HG03565 (cell line): Measurements from ENCODE around the gene PSMA6.
"Not testable (repeated sequence)": the region's sequence is repeated elsewhere in the genome, so short reads cannot be mapped to it uniquely, and the experiment has no call there.

Experiments
- ATAC-seq: cut with Tn5 transposase; IDR thresholded peaks from one replicate; pipeline ENCODE4 v1.9.1; 2021; ENCODE audit warnings: mild to moderate bottlenecking, moderate library complexity; ENCODE audit not compliant: unreplicated experiment

PSMA6 gene

DNA sequence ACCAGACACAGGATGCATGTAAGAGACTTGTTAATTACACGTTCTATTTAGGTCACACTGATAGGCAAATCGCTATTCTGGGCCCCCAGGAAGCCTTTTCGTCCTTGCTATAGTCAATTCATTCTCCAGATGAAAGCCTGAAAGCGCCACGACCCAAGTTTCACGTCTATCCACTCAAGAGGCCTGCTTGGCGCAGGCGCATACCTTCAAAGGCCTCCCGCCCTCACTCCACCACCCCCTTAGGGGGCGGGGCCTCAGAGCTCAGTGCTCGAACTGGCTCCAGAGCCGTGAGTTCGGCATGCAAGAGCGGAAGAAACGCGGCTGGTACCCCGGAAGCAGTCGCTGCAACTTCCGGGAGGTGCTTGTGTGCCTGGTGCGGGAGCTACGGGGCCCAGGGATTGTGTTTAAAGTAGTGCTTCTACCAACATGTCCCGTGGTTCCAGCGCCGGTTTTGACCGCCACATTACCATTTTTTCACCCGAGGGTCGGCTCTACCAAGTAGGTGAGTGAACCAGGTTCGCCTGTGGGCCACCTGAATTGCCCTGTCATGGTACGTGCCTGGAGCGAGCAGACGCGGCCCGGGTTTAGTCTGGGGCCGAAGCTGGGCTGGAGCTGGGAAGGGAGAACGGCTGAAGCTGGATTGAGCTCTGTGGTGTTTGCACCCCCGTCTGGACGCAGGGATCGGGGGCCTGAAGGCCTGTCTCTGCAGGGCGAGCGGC, at the start of gene PSMA6:
PSMA6 (plus strand) TSS at position 332 of the 719 bp plus-strand sequence; CDS start at position 427, 95 bp downstream.
- ATAC-seq = peak; percentile 83

DNA sequence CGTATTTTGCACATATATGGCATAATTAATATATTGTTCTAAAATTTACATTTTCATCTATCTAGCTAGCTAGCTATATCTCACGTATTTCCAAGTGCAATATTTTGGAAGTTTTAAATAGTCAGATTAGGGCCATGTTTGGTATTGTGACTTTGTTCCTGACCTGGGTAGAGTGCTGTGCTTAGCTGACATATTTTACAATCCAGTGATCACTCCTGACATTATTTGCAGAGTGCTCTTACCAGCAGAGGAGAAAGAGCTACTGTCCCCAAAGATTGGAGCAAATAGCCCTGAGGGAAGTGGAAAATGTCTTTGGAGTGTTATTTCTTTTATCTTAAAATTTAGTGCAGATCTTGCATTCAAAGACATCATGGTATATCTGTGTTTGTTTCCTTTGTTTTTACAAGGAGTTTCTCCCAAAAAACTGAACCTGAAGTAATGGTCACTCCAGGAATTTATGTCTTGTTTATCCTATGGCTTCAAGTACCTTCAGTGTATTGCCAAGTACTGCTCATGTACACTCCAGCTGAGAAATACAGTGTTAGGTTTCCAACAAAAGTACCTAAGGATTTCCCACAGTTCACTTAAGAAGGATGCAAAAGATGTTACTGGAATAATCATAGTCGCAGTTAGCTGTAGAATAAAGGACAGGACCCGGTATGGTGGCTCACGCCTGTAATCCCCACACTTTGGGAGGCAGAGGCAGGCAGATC, 49.4 kb upstream of the PSMA6 start:
- ATAC-seq = no peak

DNA sequence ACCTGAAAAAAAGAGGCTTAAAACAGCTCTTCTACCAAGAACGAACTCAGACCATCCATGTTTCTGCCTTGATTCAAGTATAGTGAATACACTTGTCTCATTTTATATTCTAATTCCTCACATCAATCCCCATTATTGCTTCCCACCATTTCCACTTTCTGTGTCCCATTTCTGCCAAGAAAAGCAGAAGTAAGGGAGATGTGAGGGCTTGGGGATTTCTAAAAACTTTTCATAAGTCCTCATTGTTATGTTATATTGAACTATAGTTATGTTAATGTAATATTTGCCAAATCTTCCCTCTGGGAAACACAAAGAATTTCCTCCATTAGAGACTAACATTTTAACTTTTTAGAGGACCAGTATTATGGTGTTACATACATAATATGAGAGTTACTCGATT, 48.2 kb upstream of the PSMA6 start:
- no peak for ATAC-seq

DNA sequence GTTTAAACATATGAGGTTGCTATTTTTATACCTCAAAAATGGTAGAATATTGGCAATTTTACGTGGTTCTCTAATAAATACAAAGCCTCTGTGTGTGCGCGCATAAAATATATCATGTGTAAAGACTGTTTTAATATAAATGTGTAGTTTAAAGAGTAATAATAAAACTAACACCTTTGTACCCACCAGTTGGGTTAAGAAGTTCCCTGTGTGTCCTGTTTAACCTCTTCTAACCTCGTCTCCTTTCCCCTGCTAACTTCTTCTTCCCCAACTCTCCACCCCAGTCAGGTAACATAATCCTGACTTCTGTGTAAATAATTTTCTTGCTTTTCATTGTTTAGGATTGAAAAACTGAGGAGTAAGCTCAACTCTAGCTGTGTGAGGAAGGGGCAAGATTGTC, 47.6 kb upstream of the PSMA6 start:
- no peak for ATAC-seq

- no peak for ATAC-seq
These were observed 47.1 kb upstream of the PSMA6 start for GRCh38 chr14:35245051-35245450.

DNA sequence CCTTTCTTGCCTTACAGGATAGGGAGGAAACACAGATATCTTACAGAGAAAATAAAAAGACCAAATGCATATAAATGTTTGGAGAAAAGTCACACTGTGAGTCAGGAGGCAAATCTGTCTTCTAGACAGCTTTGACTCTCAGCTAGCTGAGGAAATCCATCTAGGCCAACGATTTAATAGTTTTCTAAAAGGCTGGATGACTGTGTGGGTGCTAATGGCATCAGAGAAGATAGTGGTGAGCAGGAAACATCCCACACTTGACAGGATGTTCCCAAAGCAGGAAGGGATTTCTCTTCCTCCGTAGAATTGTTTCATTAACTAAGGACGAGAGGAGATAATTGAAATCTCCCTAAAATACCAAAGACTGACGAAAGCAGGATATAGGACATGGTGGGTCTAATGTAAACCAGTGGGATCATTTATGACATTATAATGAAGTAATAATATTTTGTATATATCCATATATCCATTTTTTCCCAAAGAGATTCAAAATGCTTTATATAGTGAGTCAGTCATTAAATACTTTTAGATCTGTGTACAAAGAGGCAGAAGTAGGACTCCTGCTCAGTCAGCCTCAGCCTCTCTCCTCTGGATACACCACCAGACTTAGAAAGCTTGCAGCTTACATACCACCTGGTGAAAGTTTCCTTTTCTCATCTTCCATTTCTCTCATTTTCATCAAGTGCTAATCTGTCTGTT, 44.3 kb upstream of the PSMA6 start:
- ATAC-seq = no peak

GRCh38 chr14:35248476-35248788, 43.8 kb upstream of the PSMA6 start:
- no peak for ATAC-seq

DNA sequence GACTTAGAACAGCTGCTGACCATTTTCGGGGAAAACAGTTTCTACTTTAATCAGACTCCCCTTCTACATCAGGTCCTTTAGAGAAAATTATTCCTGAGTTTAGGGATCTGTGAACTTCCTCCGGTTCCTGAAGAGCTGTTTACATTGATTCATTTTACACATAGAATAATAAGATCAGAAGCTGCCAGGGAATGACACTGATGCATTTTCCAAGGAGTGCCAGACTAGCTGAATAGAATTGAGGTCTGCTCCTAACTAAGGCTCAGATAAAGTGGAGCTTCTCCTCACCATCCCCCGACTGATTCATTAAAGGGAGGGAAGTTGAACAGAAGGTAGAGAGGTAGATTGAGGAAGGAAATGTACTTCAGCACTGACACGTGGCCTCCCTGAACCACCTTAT, 41.9 kb upstream of the PSMA6 start:
- ATAC-seq = no peak

DNA sequence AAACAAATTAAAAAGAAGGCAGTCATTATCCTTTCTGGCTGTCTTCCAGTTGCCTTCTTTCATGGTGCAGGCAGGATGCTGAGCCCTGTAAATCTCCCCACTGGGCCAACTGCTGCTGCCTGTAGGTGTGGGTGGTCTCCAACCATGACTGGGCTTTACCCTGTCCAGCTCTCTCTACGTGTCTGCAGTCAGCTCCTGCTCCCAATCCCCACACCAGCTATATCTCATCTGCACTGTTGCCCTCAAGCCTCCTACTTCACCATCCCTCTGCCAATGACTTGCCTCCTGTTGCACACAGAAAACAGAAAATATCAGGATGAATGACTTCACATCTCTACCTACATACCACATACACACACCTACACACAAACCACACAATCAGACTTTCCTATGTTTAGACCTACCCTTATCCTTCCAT, 39.7 kb upstream of the PSMA6 start:
- no peak for ATAC-seq

GRCh38 chr14:35253056-35253455, 39.1 kb upstream of the PSMA6 start:
- not testable (repeated sequence) for ATAC-seq

DNA sequence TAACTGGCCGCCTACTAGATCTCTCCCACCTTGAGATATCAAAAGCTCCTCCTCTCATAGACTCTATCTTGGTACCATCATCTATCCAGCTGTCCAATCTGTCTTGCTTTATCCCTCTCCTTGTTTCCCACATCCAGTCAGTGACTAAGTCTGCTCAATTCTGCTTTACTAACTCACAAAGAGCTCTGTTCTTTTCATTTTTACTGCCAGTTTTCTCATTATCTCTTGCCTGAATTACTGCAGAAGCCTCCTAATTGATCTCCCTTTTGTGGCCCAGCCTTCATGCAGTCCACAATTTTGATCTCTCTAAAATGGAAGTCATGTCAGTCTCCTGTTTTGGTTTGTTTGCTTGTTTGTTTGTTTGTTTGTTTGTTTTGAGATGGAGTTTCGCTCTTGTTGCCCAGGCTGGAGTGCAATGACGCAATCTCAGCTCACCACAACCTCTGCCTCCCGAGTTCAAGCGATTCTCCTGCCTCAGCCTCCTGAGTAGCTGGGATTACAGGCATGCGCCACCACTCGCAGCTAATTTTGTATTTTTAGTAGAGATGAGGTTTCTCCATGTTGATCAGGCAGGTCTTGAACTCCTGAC, 38.1 kb upstream of the PSMA6 start:
- not testable (repeated sequence) for ATAC-seq

DNA sequence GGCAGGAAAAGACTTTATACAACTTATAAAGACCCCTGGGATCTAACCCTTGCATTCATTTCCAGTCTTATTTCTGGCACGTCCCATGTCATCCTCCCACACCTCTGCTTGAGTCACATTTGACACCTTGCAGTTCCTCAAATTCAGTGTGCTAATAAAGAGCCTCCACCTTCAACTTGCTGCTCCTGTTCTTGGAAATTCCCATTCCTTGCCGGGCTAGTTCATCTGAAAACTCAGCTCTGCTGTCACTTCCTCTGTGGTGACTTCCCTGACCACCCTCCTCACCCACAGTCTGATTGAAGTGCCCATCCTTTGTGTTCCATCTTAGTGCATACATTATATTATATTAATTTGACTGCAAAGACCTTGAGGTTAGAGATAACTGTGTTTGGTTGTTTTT, 37.4 kb upstream of the PSMA6 start:
- no peak for ATAC-seq

GRCh38 chr14:35255711-35256110, 36.5 kb upstream of the PSMA6 start:
- no peak for ATAC-seq

DNA sequence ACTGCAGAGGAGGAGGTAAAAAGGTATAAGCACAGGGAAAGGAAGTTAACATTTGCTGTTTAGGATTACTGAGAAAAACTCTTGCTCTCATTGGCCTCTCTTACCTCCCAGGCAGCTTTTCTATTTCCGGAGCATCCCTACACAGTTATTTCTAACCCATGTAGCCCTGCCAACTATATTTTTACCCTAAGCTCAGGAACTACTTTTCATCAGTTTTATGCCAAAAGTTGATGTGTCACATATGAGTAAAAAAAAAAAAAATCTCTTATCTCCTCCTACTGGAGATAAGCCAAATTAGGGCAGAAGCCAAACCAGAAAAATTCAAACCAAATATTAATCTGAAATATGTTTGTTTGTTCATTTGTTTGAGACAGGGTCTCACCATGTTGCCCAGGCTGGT, 34.4 kb upstream of the PSMA6 start:
- ATAC-seq = no peak

GRCh38 chr14:35258420-35258819, 33.8 kb upstream of the PSMA6 start:
- ATAC-seq = no peak

- ATAC-seq = no peak
These were observed 30.4 kb upstream of the PSMA6 start for GRCh38 chr14:35261774-35262173.

- no peak for ATAC-seq
These were observed 29.7 kb upstream of the PSMA6 start for GRCh38 chr14:35262436-35262835.

DNA sequence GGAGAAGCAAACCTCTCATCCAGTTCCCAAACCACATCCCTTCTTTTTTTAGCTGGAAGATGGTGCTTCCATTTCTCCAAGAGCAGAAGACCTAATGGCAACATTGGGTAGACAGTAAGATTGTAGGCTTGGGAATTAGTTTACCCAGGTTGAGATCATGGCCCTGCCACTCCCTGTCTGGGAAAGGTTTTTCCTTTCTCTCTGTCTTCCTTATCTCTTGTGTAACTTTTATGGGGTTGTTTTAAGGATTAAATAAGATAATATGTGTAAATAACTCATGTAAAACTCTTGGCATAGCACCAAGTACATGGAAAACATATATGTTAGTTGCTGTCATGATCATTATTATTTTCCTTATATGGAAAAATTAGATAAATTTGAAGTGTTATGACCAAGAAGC, 23.2 kb upstream of the PSMA6 start:
- no peak for ATAC-seq

DNA sequence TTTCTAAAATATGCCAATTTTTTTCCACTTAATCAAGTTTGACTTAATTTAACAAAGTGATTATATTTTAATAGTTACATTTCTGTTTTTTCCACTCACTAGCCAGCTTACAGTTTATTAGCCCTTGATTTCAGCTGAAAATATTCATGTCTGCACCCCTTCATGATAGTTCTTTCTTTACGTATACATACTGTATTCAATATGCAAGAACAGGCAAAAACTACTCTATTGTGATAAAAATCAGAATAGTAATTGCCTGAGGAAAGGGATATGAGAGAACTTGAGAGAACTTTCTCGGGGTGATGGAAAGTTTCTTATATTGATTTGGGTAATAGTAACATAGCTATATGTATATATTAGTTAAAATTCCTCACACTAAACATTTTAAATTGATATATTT, 17.4 kb upstream of the PSMA6 start:
- ATAC-seq = no peak

DNA sequence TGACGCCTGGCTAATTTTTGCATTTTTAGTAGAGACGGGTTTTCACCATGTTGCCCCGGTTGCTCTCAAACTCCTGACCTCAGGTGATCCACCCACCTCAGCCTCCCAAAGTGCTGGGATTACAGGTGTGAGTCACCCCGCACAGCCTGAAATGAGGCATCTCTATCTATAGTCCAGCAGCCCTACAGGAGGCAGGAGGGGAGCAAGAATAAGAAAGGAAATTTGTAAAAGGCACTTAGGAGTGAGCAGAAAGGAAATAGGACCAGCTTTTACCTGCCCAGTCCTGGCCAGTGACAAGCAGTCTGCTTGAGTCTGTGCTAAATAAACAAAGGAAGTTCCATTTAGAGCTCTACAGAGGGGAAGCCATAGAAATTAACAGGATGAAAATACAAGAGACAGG, 15.0 kb upstream of the PSMA6 start:
- ATAC-seq = no peak

DNA sequence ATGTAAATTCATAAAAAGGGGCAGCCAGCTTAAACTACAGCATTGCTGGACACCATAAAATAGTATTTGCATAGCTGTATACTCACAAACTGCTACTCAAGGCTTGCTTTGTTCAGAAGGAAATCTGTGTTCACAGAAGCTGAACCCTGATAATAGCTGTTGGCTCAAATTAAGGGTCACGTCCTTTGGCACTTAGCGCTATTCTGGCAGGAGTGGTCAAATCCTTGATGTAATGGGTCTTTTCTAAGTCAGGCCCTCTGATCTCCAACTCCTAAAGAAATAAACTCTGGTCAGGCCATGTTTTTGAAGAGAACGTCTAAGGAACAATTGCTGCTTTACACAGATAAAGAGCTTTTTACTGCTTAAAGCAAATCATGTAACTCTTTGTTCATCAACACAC, 12.8 kb upstream of the PSMA6 start:
- no peak for ATAC-seq

GRCh38 chr14:35281341-35281740, 10.8 kb upstream of the PSMA6 start:
- no peak for ATAC-seq
